ENCODE data around the gene FRMD4A.

Gene FRMD4A

GRCh38 chr10:13621931-13622330 is 708.8 kb downstream of the FRMD4A start:
- DNase-seq: no peak

- no peak for DNase-seq
These were observed 713.6 kb downstream of the FRMD4A start for GRCh38 chr10:13617116-13617515.

GRCh38 chr10:13615650-13616300 is 714.9 kb downstream of the FRMD4A start:
- DNase-seq: no peak

- DNase-seq: no peak
These were observed 716.0 kb downstream of the FRMD4A start for GRCh38 chr10:13614530-13615332.

GRCh38 chr10:13613519-13613918 is 717.2 kb downstream of the FRMD4A start:
- no peak for DNase-seq

GRCh38 chr10:13612654-13613373 is 717.9 kb downstream of the FRMD4A start:
- DNase-seq: no peak

- no peak for DNase-seq
These were observed 722.4 kb downstream of the FRMD4A start for GRCh38 chr10:13608246-13608853.

- DNase-seq: no peak
These were observed 726.2 kb downstream of the FRMD4A start for GRCh38 chr10:13604357-13605040.

GRCh38 chr10:13597909-13598308 is 732.8 kb downstream of the FRMD4A start:
- DNase-seq: no peak

GRCh38 chr10:13594641-13595040 is 736.1 kb downstream of the FRMD4A start:
- DNase-seq: no peak

Data from CD4-positive, alpha-beta T cell treated with Interleukin-21 for 1 hour (primary cell).